IPS-15b (cell line): ENCODE results near the gene TMEM147.

Experiments
- H3K27me3 ChIP-seq: one replicate; pipeline ENCODE4 v1.6.1; 2013; ENCODE audit warnings: low read length; ENCODE audit not compliant: control insufficient read depth, insufficient read depth
- H3K36me3 ChIP-seq: one replicate; pipeline ENCODE4 v1.6.1; 2013; ENCODE audit warnings: low read length; ENCODE audit not compliant: control insufficient read depth, insufficient read depth
- H3K4me1 ChIP-seq: one replicate; pipeline ENCODE4 v1.6.1; 2013; ENCODE audit warnings: mild to moderate bottlenecking, low read length; ENCODE audit not compliant: control insufficient read depth, insufficient read depth
- H3K4me3 ChIP-seq: one replicate; pipeline ENCODE4 v1.5.1; 2013; ENCODE audit warnings: low read depth, low read length
- H3K9ac ChIP-seq: one replicate; pipeline ENCODE4 v1.6.1; 2013; ENCODE audit warnings: low read depth, mild to moderate bottlenecking, low read length
- H3K9me3 ChIP-seq: one replicate; pipeline ENCODE4 v1.6.1; 2013; ENCODE audit warnings: mild to moderate bottlenecking, low read length; ENCODE audit not compliant: control insufficient read depth, insufficient read depth

TMEM147 gene, protein sequence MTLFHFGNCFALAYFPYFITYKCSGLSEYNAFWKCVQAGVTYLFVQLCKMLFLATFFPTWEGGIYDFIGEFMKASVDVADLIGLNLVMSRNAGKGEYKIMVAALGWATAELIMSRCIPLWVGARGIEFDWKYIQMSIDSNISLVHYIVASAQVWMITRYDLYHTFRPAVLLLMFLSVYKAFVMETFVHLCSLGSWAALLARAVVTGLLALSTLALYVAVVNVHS

DNA sequence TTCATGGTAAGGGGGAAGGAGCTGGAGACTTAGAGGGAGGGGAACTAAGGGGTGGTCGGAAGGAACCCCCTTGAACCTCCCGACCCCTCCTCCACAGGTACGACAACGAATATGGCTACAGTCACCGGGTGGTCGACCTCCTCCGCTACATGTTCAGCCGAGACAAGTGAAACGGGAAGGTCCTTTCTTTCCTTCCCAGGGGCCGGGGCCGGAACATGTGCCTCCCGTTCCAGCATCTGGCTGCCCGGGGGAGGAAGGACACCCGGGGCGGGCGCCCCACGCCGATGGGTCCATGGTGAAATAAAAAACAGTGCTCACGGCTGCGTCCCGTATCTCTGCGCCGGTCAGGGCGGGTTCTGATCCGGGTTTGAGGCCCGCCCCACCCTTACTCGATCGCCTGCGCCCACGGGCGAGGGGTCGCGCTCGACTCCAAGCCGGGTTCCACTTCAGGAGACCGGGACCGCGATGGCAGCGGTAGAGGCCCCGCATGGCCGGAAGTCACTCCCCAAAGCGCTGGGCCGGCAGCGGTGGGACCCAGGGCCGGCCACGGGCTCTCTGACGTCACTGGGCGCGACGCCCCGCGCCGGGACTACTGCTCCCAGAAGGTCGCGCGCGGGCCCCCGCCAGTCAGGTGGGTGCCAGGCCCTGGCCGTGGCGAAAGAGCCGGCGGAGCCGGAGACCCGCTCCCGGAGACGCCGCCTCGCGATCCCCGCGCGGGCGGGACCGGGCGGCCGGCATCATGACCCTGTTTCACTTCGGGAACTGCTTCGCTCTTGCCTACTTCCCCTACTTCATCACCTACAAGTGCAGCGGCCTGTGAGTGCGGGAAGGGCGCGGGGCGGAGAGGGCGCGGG, at the start of gene TMEM147:
Gene TMEM147 (plus strand): TSS at position 626 of the 854 bp plus-strand sequence. CDS start 114 bp downstream, at position 740.
- H3K9me3 ChIP-seq: no peaks in the 10 kb centered on the region
- no peaks in the 10 kb centered on the region for H3K27me3 ChIP-seq
- H3K4me1 ChIP-seq: peaks cover 8% of the 10 kb centered on the region
- H3K4me3 ChIP-seq: peak within 1 kb of the TSS; percentile 93
- peak within 1 kb of the TSS; percentile 91 for H3K9ac ChIP-seq
- peaks cover 31% of the 10 kb centered on the region for H3K36me3 ChIP-seq

DNA sequence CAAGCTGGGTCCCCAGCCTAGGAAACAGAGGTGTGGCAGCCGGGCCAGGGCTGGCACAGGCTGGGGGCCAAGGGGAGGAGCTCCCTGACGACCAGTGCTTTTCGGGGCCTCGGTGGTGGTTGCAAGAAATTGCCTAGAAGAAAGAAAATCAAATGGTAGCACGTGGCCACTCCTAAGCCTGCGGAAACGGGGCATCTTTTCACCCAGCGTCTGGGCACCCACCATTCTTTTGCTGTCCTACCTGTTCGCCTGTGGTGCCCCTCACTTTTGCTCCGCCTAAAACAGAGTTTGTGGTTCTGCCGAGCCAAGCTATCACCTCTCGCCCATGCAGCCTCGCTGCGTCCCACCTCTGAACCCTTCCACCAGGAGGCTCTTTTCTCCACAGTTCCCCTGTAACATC, 48.0 kb upstream of the TMEM147 start:
- no peak overlapping the region for H3K4me3 ChIP-seq
- no peaks in the 10 kb centered on the region for H3K27me3 ChIP-seq
- peaks cover 31% of the 10 kb centered on the region for H3K36me3 ChIP-seq
- H3K9me3 ChIP-seq: no peaks in the 10 kb centered on the region
- H3K9ac ChIP-seq: no peak overlapping the region
- no peaks in the 10 kb centered on the region for H3K4me1 ChIP-seq

DNA sequence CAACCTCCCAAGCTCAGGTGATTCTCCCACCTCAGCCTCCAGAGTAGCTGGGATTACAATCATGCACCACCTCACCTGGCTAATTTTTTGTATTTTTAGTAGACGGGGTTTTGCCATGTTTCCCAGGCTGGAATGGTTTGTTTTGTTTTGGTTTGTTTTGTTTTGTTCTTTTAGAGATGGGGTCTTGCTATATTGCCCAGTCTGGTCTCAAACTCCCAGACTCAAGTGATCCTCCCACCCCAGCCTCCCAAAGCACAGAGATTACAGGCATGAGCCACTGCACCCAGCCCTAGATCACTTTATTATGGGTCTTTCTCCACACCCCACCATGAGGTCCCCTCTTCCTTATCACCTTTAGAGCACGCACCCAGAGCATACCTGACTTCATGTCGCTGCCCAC, 47.2 kb upstream of the TMEM147 start:
- H3K4me1 ChIP-seq: no peaks in the 10 kb centered on the region
- H3K36me3 ChIP-seq: peaks cover 39% of the 10 kb centered on the region
- no peaks in the 10 kb centered on the region for H3K9me3 ChIP-seq
- H3K4me3 ChIP-seq: no peak overlapping the region
- H3K9ac ChIP-seq: no peak overlapping the region
- H3K27me3 ChIP-seq: no peaks in the 10 kb centered on the region

DNA sequence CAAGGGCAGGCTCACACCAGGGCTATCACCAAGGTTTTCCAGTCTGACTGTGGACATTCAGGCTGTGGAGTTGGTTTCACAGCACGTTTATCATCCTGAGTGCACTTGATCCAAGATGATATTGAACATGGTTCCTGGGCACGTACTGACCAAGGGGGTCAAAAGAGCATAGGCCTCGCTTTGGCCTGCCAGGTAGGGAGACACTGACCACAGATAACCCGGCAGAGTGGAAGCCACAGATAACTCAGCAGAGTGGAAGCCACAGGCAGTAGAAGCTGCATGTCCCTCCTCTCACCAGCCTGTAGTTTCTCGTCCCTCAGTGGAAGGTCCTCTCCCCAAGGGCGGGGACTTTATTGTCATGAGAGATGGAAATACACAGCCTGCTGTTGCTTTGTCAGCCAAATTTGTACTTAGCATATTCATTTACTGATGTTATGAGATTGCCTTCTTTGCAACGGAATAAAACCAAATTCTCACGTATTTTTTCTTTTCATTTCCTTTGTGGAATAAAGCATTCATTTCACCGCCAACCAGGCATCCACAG, 46.4 kb upstream of the TMEM147 start:
- no peaks in the 10 kb centered on the region for H3K27me3 ChIP-seq
- H3K9me3 ChIP-seq: no peaks in the 10 kb centered on the region
- H3K9ac ChIP-seq: no peak overlapping the region
- no peaks in the 10 kb centered on the region for H3K4me1 ChIP-seq
- H3K36me3 ChIP-seq: peaks cover 43% of the 10 kb centered on the region
- no peak overlapping the region for H3K4me3 ChIP-seq

DNA sequence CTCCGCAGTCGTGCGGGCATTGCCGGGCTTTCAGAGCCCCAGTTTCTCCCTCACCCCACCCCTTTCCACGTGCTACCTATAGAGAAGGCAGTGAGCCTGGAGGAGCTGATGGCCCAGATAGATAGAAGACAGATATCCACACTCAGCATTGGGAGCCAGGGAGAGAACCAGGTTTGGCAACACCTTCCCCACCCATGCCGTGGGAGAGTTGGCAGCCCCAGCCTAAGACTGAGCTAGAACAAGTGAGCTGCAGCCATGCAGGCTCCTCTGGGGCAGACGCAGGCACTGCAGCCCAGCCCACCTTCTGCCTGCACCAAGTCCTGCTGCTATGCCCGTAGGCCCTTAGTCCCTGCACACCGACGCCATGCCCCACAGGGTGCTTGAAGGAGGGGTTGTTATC, 44.8 kb upstream of the TMEM147 start:
- Histone ChIP-seq H3K9me3 (no peaks in the 10 kb centered on the region), H3K4me1 (no peaks in the 10 kb centered on the region), H3K9ac (no peak overlapping the region), H3K36me3 (peaks cover 56% of the 10 kb centered on the region), H3K27me3 (no peaks in the 10 kb centered on the region), H3K4me3 (no peak overlapping the region)

DNA sequence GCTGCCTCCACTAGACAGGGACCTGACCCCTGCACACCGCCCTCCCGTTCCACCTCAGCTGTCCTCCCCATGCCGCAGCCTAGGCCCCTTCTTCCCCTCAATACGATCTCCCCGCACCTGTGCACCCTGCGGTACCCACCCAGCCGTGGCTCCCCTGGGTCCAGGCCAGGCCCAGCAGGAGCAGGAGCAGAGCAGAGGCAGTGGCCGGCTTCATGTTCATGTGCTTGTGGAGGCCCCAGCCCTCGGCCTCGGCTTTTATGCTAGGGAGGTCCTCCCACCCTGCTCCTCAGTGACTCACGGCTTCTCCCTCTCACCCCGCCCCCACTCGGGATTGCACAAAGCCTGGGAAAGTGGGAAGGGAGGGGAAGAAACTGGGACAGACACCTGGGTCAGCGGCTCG, 43.7 kb upstream of the TMEM147 start:
- Histone ChIP-seq H3K4me3 (no peak overlapping the region), H3K36me3 (peaks cover 65% of the 10 kb centered on the region), H3K9ac (no peak overlapping the region), H3K4me1 (no peaks in the 10 kb centered on the region), H3K27me3 (no peaks in the 10 kb centered on the region), H3K9me3 (no peaks in the 10 kb centered on the region)

DNA sequence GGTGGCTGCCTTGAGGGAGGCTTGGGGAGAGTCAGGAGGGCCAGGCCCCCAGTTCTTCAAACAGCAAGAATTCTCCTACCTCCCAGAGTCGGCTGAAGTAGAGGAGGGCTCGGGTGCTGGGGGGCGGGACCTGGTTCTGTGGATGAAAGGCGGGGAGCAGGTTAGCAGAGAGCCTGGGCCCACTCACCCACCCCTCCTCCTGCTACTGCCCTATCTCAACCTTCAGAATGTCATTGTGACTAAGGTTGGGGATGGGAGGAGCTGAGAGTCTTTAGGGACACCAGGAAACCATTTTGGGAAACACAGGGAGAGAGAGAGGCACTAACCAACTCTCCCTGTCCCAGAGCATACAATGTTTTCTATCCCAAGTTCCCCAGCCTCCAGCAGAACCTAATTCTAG, 42.7 kb upstream of the TMEM147 start:
- H3K4me3 ChIP-seq: no peak overlapping the region
- peaks cover under 1% of the 10 kb centered on the region for H3K4me1 ChIP-seq
- no peaks in the 10 kb centered on the region for H3K27me3 ChIP-seq
- peaks cover 65% of the 10 kb centered on the region for H3K36me3 ChIP-seq
- no peaks in the 10 kb centered on the region for H3K9me3 ChIP-seq
- no peak overlapping the region for H3K9ac ChIP-seq

DNA sequence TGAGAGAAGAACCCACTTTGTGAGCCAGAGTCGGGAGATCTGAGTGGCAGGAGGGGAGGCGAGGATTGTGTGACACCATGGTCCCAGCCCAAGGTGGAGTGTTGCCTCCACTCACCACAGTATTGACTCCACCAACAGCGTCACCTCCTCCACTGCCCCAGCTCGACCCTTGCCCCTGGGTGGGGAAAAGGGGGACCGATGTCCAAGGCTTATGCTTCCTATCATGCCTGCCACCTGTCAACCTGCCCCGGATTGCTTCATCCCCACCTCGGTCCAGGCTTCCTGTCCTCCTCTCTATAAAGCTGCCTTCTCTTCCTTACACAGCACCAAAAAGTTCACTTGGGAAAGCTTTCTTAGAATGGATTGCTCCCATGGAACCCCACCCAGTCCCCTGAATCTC, 39.4 kb upstream of the TMEM147 start:
- Histone ChIP-seq H3K36me3 (peaks cover 42% of the 10 kb centered on the region), H3K9ac (no peak overlapping the region), H3K27me3 (peaks cover 3% of the 10 kb centered on the region), H3K4me1 (peaks cover 2% of the 10 kb centered on the region), H3K9me3 (no peaks in the 10 kb centered on the region), H3K4me3 (no peak overlapping the region)

DNA sequence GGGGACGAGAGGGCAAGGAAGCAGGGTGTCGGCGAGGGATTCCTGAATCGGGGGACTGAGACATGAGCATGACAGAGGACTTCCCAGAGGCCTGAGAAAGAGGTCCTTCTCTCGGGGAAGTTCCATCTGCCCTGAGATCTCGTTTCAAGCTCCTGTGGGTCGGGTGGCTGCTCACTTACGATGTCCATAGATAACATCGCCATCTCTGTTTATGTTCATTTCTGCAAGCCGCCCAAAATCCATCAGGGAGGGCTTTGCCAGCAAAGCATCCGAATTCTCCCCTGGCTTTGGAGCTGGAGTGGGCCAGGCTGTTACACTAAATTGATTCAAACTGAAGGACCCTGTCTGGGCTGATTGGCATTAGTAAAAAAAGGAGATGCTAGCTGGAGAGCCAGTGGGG, 37.9 kb upstream of the TMEM147 start:
- Histone ChIP-seq H3K27me3 (peaks cover 8% of the 10 kb centered on the region), H3K9me3 (no peaks in the 10 kb centered on the region), H3K4me3 (no peak overlapping the region), H3K9ac (no peak overlapping the region), H3K4me1 (peaks cover 2% of the 10 kb centered on the region), H3K36me3 (peaks cover 33% of the 10 kb centered on the region)

DNA sequence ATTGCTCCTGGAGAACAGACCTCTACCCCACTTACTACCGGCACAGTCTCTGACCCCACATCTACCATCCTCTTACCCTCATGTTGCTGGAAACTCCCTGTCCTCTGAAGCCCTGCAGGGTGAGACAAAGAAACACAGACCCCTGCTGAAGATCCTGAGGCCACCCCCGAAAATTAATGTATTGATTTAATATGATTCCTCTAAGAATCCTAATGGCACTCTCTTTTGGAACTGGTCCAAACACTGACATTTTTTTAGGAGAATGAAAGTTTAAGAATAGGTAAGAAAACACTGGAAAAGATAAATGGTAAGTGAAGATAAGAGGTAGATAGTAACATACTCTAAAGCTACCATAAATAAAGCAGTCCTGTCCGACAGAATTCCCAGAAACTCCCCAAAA, 37.3 kb upstream of the TMEM147 start:
- Histone ChIP-seq H3K9me3 (no peaks in the 10 kb centered on the region), H3K9ac (no peak overlapping the region), H3K27me3 (peaks cover 8% of the 10 kb centered on the region), H3K36me3 (peaks cover 27% of the 10 kb centered on the region), H3K4me3 (peak overlapping the region; percentile 98), H3K4me1 (peaks cover 2% of the 10 kb centered on the region)

DNA sequence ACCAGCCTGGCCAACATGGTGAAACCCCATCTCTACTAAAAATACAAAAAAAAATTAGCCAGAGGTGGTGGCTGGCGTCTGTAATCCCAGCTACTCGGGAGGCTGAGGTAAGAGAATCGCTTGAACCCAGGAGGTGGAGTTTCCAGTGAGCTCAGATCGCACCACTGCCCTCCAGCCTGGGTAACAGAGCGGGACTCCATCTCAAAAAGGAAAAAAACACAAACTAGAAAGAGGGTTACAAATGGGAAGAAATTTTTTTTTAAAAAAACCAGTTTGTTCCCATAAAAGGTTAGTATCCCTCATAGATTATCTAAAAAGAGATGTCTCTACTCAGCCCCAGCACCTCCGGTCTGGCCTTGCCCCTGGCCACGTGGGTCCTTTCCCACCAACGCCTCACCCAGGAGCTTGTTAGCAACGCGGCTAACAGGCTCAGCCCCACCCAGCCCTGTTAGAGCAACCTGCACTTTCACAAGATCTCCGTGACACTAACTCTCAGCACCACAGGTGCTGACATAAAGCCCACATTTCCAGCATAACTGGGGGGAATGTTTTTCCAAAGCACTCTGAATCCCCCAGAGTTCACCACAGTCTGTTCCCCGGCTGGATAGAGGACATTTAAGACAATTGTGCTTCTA, 36.3 kb upstream of the TMEM147 start:
- no peaks in the 10 kb centered on the region for H3K9me3 ChIP-seq
- H3K4me3 ChIP-seq: peak overlapping the region; percentile 98
- H3K36me3 ChIP-seq: peaks cover 21% of the 10 kb centered on the region
- H3K4me1 ChIP-seq: peaks cover 6% of the 10 kb centered on the region
- H3K9ac ChIP-seq: peak overlapping the region; percentile 97
- peaks cover 8% of the 10 kb centered on the region for H3K27me3 ChIP-seq
